Adrenal gland (tissue), 5 donors: ENCODE data around the gene PRRC2A.

Experiments
- CTCF ChIP-seq, 6 experiments: fragments of 450-650 bp in 4 of 6; fragments of 200-600 bp in 2 of 6; sonication (generic) in 1 of 6; IDR thresholded peaks; 1 replicate in 5 of 6; 2 replicates in 1 of 6; pipeline versions ENCODE4 v1.5.1 to v1.8.0; 2016 to 2021; ENCODE audit warnings: antibody characterized with exemption in 6 of 6, mild to moderate bottlenecking in 2 of 6, moderate library complexity in 1 of 6
- POLR2A ChIP-seq, 2 donors: fragments of 450-650 bp; IDR thresholded peaks; one replicate each; pipeline ENCODE4 v1.6.1; 2017; ENCODE audit warnings: antibody characterized with exemption in 2 of 2, mild to moderate bottlenecking in 2 of 2, moderate library complexity in 1 of 2
- donor health status: DM: no; HTN: no; CAD: no.

- TF ChIP-seq CTCF (IDR thresholded peaks at IDR 0.05) (no peak), POLR2A (IDR thresholded peaks at IDR 0.05) (no peak)
Observed at GRCh38 chr6:31645325-31645724, 24.8 kb downstream of the PRRC2A start.
